ENCODE data around the gene PP2D1.

DNA sequence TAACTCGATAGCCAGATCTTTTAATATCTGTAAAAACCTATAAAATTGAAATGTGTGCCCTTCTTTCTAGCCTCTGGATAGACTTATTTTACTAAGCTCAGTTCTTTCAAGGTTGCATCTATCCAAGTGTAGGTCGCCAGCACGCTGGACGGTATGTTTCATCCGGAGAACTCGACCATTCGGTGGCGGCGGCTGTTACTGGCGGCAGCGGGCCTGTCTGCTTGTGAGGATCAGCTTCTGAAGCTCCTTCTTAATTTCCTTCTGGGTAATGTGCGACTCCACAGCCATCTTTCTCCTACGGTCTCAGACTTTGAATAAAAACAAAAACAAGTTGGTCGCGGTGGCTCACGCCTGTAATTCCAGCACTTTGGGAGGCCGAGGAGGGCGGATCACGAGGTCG lies 4.1 kb downstream of the PP2D1 start:
- TF ChIP-seq, protein P1, sequence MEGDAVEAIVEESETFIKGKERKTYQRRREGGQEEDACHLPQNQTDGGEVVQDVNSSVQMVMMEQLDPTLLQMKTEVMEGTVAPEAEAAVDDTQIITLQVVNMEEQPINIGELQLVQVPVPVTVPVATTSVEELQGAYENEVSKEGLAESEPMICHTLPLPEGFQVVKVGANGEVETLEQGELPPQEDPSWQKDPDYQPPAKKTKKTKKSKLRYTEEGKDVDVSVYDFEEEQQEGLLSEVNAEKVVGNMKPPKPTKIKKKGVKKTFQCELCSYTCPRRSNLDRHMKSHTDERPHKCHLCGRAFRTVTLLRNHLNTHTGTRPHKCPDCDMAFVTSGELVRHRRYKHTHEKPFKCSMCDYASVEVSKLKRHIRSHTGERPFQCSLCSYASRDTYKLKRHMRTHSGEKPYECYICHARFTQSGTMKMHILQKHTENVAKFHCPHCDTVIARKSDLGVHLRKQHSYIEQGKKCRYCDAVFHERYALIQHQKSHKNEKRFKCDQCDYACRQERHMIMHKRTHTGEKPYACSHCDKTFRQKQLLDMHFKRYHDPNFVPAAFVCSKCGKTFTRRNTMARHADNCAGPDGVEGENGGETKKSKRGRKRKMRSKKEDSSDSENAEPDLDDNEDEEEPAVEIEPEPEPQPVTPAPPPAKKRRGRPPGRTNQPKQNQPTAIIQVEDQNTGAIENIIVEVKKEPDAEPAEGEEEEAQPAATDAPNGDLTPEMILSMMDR (IDR thresholded peaks at IDR 0.05): no peak
- TF ChIP-seq ZFX (IDR thresholded peaks at IDR 0.05; ENCODE audit: borderline replicate concordance): no peak
